ENCODE results near the gene SLC12A1.

SLC12A1 gene

GRCh38 chr15:48233246-48233645, 27.1 kb downstream of the SLC12A1 start:
- Histone ChIP-seq H3K4me1 (ENCODE audit: control insufficient read depth in 5 of 5, insufficient read depth in 5 of 5, low read length in 5 of 5) (no peaks in the 10 kb centered on the region), H3K9ac (ENCODE audit: low read length in 5 of 5) (no peak overlapping the region), H3K9me3 (ENCODE audit: control insufficient read depth in 5 of 5, low read length in 5 of 5) (no peaks in the 10 kb centered on the region), H3K36me3 (ENCODE audit: control insufficient read depth in 5 of 5, insufficient read depth in 5 of 5, low read length in 5 of 5) (no peaks in the 10 kb centered on the region), H3K27me3 (ENCODE audit: control insufficient read depth in 5 of 5, insufficient read depth in 4 of 5, low read length in 5 of 5) (no peaks in the 10 kb centered on the region), H3K4me3 (ENCODE audit: low read depth in 1 of 5, low read length in 5 of 5) (no peak overlapping the region), H3K27ac (ENCODE audit: low read depth, low read length) (no peak overlapping the region)

GRCh38 chr15:48239334-48239733, 33.2 kb downstream of the SLC12A1 start:
- H3K4me1 ChIP-seq (ENCODE audit: control insufficient read depth in 5 of 5, insufficient read depth in 5 of 5, low read length in 5 of 5), result no peaks in the 10 kb centered on the region
- no peaks in the 10 kb centered on the region for H3K36me3 ChIP-seq (ENCODE audit: control insufficient read depth in 5 of 5, insufficient read depth in 5 of 5, low read length in 5 of 5)
- H3K27me3 ChIP-seq (ENCODE audit: control insufficient read depth in 5 of 5, insufficient read depth in 4 of 5, low read length in 5 of 5), result no peaks in the 10 kb centered on the region
- H3K9me3 ChIP-seq (ENCODE audit: control insufficient read depth in 5 of 5, low read length in 5 of 5), result no peaks in the 10 kb centered on the region
- no peak overlapping the region for H3K4me3 ChIP-seq (ENCODE audit: low read depth in 1 of 5, low read length in 5 of 5)
- H3K9ac ChIP-seq (ENCODE audit: low read length in 5 of 5), result no peak overlapping the region
- no peak overlapping the region for H3K27ac ChIP-seq (ENCODE audit: low read depth, low read length)

GRCh38 chr15:48242015-48242414, 35.9 kb downstream of the SLC12A1 start:
- Histone ChIP-seq H3K36me3 (ENCODE audit: control insufficient read depth in 5 of 5, insufficient read depth in 5 of 5, low read length in 5 of 5) (no peaks in the 10 kb centered on the region), H3K9ac (ENCODE audit: low read length in 5 of 5) (no peak overlapping the region), H3K4me1 (ENCODE audit: control insufficient read depth in 5 of 5, insufficient read depth in 5 of 5, low read length in 5 of 5) (no peaks in the 10 kb centered on the region), H3K27me3 (ENCODE audit: control insufficient read depth in 5 of 5, insufficient read depth in 4 of 5, low read length in 5 of 5) (no peaks in the 10 kb centered on the region), H3K4me3 (ENCODE audit: low read depth in 1 of 5, low read length in 5 of 5) (no peak overlapping the region), H3K27ac (ENCODE audit: low read depth, low read length) (no peak overlapping the region), H3K9me3 (ENCODE audit: control insufficient read depth in 5 of 5, low read length in 5 of 5) (no peaks in the 10 kb centered on the region)

GRCh38 chr15:48242535-48242934, 36.4 kb downstream of the SLC12A1 start:
- H3K4me1 ChIP-seq (ENCODE audit: control insufficient read depth in 5 of 5, insufficient read depth in 5 of 5, low read length in 5 of 5), result no peaks in the 10 kb centered on the region
- H3K4me3 ChIP-seq (ENCODE audit: low read depth in 1 of 5, low read length in 5 of 5), result no peak overlapping the region
- H3K9ac ChIP-seq (ENCODE audit: low read length in 5 of 5), result no peak overlapping the region
- H3K27me3 ChIP-seq (ENCODE audit: control insufficient read depth in 5 of 5, insufficient read depth in 4 of 5, low read length in 5 of 5), result no peaks in the 10 kb centered on the region
- no peaks in the 10 kb centered on the region for H3K9me3 ChIP-seq (ENCODE audit: control insufficient read depth in 5 of 5, low read length in 5 of 5)
- H3K36me3 ChIP-seq (ENCODE audit: control insufficient read depth in 5 of 5, insufficient read depth in 5 of 5, low read length in 5 of 5), result no peaks in the 10 kb centered on the region
- no peak overlapping the region for H3K27ac ChIP-seq (ENCODE audit: low read depth, low read length)

GRCh38 chr15:48244921-48245320, 38.8 kb downstream of the SLC12A1 start:
- Histone ChIP-seq H3K27me3 (ENCODE audit: control insufficient read depth in 5 of 5, insufficient read depth in 4 of 5, low read length in 5 of 5) (peaks cover 0 to under 1% (median 0%) of the 10 kb centered on the region in 5 donors), H3K4me1 (ENCODE audit: control insufficient read depth in 5 of 5, insufficient read depth in 5 of 5, low read length in 5 of 5) (no peaks in the 10 kb centered on the region), H3K4me3 (ENCODE audit: low read depth in 1 of 5, low read length in 5 of 5) (no peak overlapping the region), H3K9me3 (ENCODE audit: control insufficient read depth in 5 of 5, low read length in 5 of 5) (no peaks in the 10 kb centered on the region), H3K9ac (ENCODE audit: low read length in 5 of 5) (no peak overlapping the region), H3K36me3 (ENCODE audit: control insufficient read depth in 5 of 5, insufficient read depth in 5 of 5, low read length in 5 of 5) (no peaks in the 10 kb centered on the region), H3K27ac (ENCODE audit: low read depth, low read length) (no peak overlapping the region)

- H3K27ac ChIP-seq (ENCODE audit: low read depth, low read length), result no peak overlapping the region
- no peak overlapping the region for H3K4me3 ChIP-seq (ENCODE audit: low read depth in 1 of 5, low read length in 5 of 5)
- H3K9ac ChIP-seq (ENCODE audit: low read length in 5 of 5), result no peak overlapping the region
- H3K27me3 ChIP-seq (ENCODE audit: control insufficient read depth in 5 of 5, insufficient read depth in 4 of 5, low read length in 5 of 5), result peaks cover 0 to 2% (median 0%) of the 10 kb centered on the region in 5 donors
- no peaks in the 10 kb centered on the region for H3K4me1 ChIP-seq (ENCODE audit: control insufficient read depth in 5 of 5, insufficient read depth in 5 of 5, low read length in 5 of 5)
- H3K9me3 ChIP-seq (ENCODE audit: control insufficient read depth in 5 of 5, low read length in 5 of 5), result no peaks in the 10 kb centered on the region
- H3K36me3 ChIP-seq (ENCODE audit: control insufficient read depth in 5 of 5, insufficient read depth in 5 of 5, low read length in 5 of 5), result no peaks in the 10 kb centered on the region
These were observed 42.3 kb downstream of the SLC12A1 start for GRCh38 chr15:48248414-48248813.

GRCh38 chr15:48250640-48251076, 44.6 kb downstream of the SLC12A1 start:
- H3K9me3 ChIP-seq (ENCODE audit: control insufficient read depth in 5 of 5, low read length in 5 of 5), result no peaks in the 10 kb centered on the region
- H3K36me3 ChIP-seq (ENCODE audit: control insufficient read depth in 5 of 5, insufficient read depth in 5 of 5, low read length in 5 of 5), result no peaks in the 10 kb centered on the region
- peaks cover 0 to 2% (median 0%) of the 10 kb centered on the region in 5 donors for H3K27me3 ChIP-seq (ENCODE audit: control insufficient read depth in 5 of 5, insufficient read depth in 4 of 5, low read length in 5 of 5)
- H3K4me1 ChIP-seq (ENCODE audit: control insufficient read depth in 5 of 5, insufficient read depth in 5 of 5, low read length in 5 of 5), result no peaks in the 10 kb centered on the region
- H3K27ac ChIP-seq (ENCODE audit: low read depth, low read length), result no peak overlapping the region
- no peak overlapping the region for H3K4me3 ChIP-seq (ENCODE audit: low read depth in 1 of 5, low read length in 5 of 5)
- no peak overlapping the region for H3K9ac ChIP-seq (ENCODE audit: low read length in 5 of 5)

GRCh38 chr15:48253172-48253571, 47.1 kb downstream of the SLC12A1 start:
- H3K4me3 ChIP-seq (ENCODE audit: low read depth in 1 of 5, low read length in 5 of 5), result no peak overlapping the region
- H3K9ac ChIP-seq (ENCODE audit: low read length in 5 of 5), result no peak overlapping the region
- H3K27ac ChIP-seq (ENCODE audit: low read depth, low read length), result no peak overlapping the region
- no peaks in the 10 kb centered on the region for H3K4me1 ChIP-seq (ENCODE audit: control insufficient read depth in 5 of 5, insufficient read depth in 5 of 5, low read length in 5 of 5)
- peaks cover 0 to 2% (median 0%) of the 10 kb centered on the region in 5 donors for H3K27me3 ChIP-seq (ENCODE audit: control insufficient read depth in 5 of 5, insufficient read depth in 4 of 5, low read length in 5 of 5)
- no peaks in the 10 kb centered on the region for H3K9me3 ChIP-seq (ENCODE audit: control insufficient read depth in 5 of 5, low read length in 5 of 5)
- H3K36me3 ChIP-seq (ENCODE audit: control insufficient read depth in 5 of 5, insufficient read depth in 5 of 5, low read length in 5 of 5), result no peaks in the 10 kb centered on the region

- no peak overlapping the region for H3K9ac ChIP-seq (ENCODE audit: low read length in 5 of 5)
- H3K27me3 ChIP-seq (ENCODE audit: control insufficient read depth in 5 of 5, insufficient read depth in 4 of 5, low read length in 5 of 5), result peaks cover 0 to 4% (median 0%) of the 10 kb centered on the region in 5 donors
- no peaks in the 10 kb centered on the region for H3K4me1 ChIP-seq (ENCODE audit: control insufficient read depth in 5 of 5, insufficient read depth in 5 of 5, low read length in 5 of 5)
- H3K36me3 ChIP-seq (ENCODE audit: control insufficient read depth in 5 of 5, insufficient read depth in 5 of 5, low read length in 5 of 5), result no peaks in the 10 kb centered on the region
- H3K4me3 ChIP-seq (ENCODE audit: low read depth in 1 of 5, low read length in 5 of 5), result no peak overlapping the region
- H3K27ac ChIP-seq (ENCODE audit: low read depth, low read length), result no peak overlapping the region
- no peaks in the 10 kb centered on the region for H3K9me3 ChIP-seq (ENCODE audit: control insufficient read depth in 5 of 5, low read length in 5 of 5)
These were observed 59.0 kb downstream of the SLC12A1 start for GRCh38 chr15:48265135-48265534.

GRCh38 chr15:48266024-48266689, 60.1 kb downstream of the SLC12A1 start:
- H3K9me3 ChIP-seq (ENCODE audit: control insufficient read depth in 5 of 5, low read length in 5 of 5), result no peaks in the 10 kb centered on the region
- no peak overlapping the region for H3K4me3 ChIP-seq (ENCODE audit: low read depth in 1 of 5, low read length in 5 of 5)
- no peaks in the 10 kb centered on the region for H3K36me3 ChIP-seq (ENCODE audit: control insufficient read depth in 5 of 5, insufficient read depth in 5 of 5, low read length in 5 of 5)
- H3K27ac ChIP-seq (ENCODE audit: low read depth, low read length), result no peak overlapping the region
- H3K27me3 ChIP-seq (ENCODE audit: control insufficient read depth in 5 of 5, insufficient read depth in 4 of 5, low read length in 5 of 5), result peaks cover 0 to 4% (median 0%) of the 10 kb centered on the region in 5 donors
- H3K4me1 ChIP-seq (ENCODE audit: control insufficient read depth in 5 of 5, insufficient read depth in 5 of 5, low read length in 5 of 5), result no peaks in the 10 kb centered on the region
- no peak overlapping the region for H3K9ac ChIP-seq (ENCODE audit: low read length in 5 of 5)

Data from subcutaneous abdominal adipose tissue (tissue), 5 donors.